Stimulated activated CD8-positive, alpha-beta memory T cell treated with anti-CD3 and anti-CD28 coated beads, Interleukin-7, amount 100 ng/mL, for 4 hours (primary cell): ENCODE measurements around the gene IRGQ.
"Not testable (repeated sequence)": the region's sequence is repeated elsewhere in the genome, so short reads cannot be mapped to it uniquely, and the experiment has no call there.

ENCODE experiments used
- DNase-seq, 2 donors: peaks; one replicate each; pipeline ENCODE4 v3.0.0-alpha.2; 2020; ENCODE audit warnings: low read depth in 2 of 2

Gene IRGQ

DNA sequence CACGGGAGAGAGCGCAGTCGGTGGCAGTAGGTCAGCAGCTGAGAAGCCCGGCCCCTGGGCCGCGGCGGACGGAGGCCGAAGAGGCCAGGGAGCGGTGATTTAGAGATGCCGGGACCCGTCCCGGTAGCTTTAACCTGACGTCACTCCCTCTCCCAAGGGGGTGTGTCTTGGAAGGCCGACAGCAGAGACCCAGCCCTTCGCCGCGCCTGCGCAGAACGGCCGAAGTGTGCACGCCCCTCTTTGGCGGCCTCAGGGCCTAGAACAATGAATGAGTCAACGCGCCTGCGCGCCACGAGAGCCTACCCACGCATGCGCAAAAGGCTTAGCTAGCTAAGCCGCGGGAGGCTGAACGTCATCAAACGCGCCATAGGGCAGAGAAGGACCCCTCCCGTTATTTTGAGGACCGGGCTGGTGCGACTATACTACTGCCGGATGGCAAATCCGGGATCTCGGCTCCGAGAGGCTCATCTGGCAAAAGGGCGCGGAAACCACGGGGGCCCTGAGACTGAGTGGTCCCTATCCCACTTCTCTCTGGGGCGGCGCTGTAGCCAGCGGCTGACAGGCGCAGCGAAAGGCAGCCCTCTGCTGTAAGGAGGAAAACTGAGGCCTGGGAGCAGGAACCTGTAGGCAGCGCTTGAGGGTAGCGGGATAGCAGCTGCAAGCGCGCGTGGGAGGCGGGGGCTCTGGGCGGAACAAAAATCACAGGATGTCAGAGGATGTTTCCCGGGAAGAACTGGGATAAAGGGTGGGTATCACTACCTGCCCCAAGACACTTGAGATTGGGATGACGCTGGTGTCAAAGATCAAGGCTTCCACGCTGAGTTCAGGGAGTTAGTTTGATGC is at the start of gene IRGQ, which contains the start of gene ZNF576:
Gene IRGQ (minus strand): TSS at position 136 of the 843 bp plus-strand sequence. CDS start 796 bp downstream, outside the sequence.
Gene ZNF576 (plus strand): TSS at position 597 of the 843 bp plus-strand sequence. CDS start 514 bp downstream, outside the sequence.
- peak; percentile 100 for DNase-seq

DNA sequence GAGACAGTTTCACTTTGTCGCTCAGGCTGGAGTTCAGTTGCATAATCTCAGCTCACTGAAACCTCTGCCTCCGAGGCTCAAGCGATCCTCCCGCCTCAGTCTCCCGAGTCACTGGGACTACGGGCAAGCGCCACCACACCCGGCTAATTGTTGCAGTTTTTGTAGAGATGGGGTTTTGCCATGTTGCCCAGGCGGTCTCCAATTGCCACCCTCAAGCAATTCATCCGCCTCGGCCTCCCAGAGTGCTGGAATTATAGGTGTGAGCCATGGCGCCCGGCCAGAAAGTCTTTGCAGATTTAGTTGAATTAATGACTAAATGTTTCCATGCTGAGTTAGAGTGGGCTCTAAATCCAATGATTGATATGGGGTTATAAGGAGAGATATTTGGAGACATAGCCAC is 48.2 kb upstream of the IRGQ start:
- DNase-seq, result no peak

DNA sequence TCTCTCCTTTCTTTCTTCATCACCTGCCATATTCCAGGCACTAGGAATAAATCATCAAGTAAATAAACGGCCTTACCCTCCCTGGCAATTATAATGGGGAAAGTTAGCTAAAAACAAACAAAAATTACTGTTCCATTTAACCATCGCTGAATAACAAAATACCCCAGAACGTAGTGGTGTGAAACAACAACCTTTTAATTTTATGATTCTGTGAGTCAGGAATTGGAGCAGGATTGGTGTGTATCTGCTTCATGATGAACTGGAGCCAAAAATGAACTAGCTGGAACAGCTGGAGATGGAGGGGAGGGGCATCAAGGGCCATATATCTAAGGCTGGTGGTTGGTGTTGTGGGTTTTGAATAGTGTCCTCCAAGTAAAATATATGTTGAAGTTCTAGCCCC is 47.4 kb upstream of the IRGQ start:
- DNase-seq, result no peak

- no peak for DNase-seq
These were observed 46.6 kb upstream of the IRGQ start for GRCh38 chr19:43642531-43642930.

DNA sequence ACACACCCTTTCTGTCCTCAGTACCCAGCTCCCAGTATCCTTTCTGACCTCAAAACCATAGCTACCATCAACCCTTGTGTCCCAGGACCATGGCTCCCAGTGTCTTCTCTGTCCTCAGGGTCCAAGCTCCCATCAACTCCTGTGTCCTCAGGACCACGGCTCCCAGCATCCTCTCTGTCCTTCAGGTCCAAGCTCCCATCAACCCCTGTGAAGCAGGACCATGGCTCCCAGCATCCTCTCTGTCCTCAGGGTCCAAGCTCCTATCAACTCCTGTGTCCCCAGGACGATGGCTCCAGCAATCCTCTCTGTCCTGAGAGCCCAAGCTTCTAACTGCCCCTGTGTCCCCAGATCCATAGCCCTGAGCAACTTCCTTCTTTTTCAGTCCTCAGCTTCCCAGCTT is 45.4 kb upstream of the IRGQ start:
- DNase-seq, result no peak

GRCh38 chr19:43640424-43640757 is 44.5 kb upstream of the IRGQ start:
- no peak for DNase-seq

- peak in 1 of 2 donors; percentile 36 for DNase-seq
These were observed 43.8 kb upstream of the IRGQ start, which contains the start of gene CADM4 for GRCh38 chr19:43639519-43640423. Gene CADM4 (minus strand): TSS chr19:43639850. CDS start chr19:43639790, 60 bp downstream.

- no peak for DNase-seq
These were observed 43.1 kb upstream of the IRGQ start for GRCh38 chr19:43638995-43639518.

GRCh38 chr19:43638214-43638994 is 42.5 kb upstream of the IRGQ start:
- DNase-seq, result no peak

DNA sequence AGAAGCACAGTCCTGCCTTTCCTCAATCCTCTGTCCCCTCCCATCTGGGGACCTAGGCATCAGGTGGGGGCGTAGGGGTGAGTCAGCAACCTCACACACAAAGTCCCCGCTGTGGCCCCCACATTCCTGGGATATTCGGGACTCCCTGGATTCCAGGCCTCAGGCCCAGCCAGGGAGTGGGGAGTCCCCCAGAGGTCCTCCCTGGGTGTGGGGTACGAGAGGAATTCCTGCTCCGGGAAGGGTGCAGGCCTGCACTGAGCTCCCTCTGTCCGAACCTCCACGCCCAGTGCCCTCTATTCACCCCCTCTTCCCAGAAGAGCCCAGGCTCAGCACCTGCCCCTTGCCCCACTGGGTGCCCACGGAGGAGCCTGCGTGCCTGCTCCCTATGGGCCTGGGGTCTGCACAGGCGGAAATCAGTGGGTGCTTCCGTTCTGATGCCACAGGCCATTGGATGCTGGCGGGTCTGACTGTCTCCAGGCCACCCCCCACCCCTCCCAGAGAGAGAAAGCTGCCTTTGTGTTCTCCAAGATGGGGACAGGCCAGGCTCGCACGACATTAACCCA is 40.3 kb upstream of the IRGQ start:
- DNase-seq, result no peak

GRCh38 chr19:43635561-43635940 is 39.6 kb upstream of the IRGQ start:
- DNase-seq, result not testable (repeated sequence)

DNA sequence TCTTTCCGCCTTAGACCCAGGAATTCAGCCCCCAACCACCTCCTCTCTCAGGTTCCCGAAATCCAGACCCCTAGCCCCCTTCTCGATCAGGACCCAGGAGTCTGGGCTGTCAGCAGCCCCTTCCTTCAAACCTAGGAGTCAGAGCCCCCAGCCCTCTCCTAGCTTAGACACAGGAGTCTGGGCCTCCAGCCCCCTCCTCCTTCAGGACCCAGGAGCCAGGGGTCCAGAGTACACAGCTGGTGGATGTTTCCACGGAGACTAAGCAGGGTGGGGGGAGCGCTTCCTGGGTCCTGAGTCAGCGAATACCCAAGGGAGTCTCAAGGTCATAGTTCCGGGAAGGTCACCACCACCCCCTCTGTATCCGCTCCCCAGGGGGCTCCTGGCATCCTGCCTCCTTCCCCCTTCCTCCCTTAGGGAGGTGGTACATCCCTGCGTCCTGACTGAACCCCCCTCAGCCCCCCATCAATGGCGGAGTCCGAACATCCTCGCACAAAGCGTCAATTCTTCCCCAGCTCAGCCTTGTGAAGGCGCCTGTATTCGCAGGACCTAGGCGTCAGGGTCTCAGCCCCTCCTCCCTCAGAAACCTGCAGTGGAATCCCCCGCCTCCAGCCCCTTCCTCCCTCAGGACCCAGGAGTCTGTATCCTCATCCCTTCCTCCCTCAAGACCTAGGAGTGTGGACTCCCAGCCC is 39.1 kb upstream of the IRGQ start:
- no peak for DNase-seq

GRCh38 chr19:43634506-43634871 is 38.6 kb upstream of the IRGQ start:
- no peak for DNase-seq

DNA sequence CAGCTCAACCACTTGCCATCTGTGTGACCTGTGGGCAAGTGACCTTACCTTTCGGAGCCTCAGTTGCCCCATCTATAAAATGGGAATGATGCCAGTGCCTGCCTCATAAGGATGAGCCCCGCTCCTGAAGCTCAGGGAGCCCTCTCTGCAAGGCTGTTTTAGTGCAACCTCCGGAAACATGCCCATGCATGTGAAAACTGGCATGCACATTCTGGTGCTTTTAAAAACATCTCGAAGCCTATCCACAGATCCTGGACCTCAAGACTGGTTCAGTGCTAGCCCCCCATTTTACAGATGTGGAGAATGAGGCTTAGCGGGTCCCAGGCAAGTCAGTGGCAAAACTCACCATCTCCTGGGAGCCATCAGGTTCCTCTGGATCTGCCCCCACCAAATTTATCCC is 38.1 kb upstream of the IRGQ start:
- no peak for DNase-seq

GRCh38 chr19:43633520-43633919 is 37.6 kb upstream of the IRGQ start:
- no peak for DNase-seq

DNA sequence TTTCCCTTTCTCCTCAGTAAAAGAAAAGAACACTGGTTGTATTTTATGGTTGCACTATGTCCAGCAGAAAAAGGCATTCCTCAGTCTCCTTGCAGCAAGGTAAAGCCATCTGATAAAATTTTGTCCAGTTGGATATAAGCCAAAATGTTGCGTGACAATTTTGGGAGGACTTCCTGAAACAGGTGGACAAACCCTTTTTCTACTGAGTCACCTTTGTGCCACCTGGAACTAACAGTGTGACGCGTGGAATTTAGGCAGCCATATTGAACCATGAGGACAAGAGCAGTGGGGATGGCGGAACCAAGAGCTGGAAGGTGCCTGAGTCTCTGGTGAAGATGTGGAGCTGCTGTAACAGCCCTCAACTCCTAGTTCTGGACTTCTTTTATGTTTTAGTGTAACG is 35.6 kb upstream of the IRGQ start:
- DNase-seq, result no peak

DNA sequence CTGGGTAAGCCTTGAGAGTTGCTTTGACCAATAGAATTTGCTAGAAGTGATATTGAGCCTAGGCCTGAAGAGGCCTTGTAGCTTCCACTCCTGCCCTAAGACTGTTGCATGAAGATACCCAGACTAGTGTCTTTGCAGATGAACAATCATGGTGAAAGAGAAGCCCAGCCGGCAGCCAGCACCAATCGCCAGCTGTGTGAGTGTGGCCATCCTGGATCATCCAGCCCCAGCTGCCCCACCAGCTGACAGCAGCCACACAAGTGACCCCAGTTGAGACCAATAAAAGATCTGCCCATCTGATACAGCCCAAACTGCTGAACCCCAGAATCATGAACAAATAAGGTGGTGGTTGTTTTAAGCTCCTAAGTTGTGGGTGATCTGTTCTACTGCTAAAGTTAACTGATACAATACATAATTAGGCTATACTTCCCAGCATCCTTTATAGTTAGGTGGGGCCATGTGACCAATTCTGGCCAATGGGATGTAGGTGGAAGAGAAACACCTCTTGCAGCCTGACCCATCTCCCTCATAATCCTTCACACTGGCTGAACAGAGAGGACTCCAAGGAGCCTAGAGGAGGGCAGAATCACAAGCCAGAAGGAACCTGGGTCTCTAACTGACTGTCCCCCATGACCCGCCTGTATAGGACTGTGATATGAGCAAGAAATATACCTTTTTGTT is 32.9 kb upstream of the IRGQ start:
- DNase-seq, result no peak

DNA sequence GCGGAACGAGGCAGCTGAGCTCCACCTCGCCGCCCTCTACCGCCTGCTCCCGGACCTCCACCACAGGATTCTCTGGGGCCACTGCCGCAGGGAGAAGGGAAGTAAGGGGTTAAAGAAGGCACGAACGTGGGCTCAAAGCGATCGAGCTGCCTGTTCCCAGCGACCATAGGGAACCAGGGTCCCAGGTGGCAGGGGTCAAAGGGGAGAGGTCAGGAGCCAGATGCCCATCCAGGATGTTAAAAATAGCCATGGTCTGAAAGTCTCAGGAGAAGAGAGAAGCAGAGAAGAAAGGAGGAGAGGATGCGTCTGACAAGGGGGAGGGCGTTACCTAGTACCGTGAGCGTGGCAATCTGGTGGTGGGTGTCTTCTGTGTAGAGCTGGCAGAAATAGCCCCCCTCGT is 30.9 kb upstream of the IRGQ start:
- DNase-seq, result no peak

DNA sequence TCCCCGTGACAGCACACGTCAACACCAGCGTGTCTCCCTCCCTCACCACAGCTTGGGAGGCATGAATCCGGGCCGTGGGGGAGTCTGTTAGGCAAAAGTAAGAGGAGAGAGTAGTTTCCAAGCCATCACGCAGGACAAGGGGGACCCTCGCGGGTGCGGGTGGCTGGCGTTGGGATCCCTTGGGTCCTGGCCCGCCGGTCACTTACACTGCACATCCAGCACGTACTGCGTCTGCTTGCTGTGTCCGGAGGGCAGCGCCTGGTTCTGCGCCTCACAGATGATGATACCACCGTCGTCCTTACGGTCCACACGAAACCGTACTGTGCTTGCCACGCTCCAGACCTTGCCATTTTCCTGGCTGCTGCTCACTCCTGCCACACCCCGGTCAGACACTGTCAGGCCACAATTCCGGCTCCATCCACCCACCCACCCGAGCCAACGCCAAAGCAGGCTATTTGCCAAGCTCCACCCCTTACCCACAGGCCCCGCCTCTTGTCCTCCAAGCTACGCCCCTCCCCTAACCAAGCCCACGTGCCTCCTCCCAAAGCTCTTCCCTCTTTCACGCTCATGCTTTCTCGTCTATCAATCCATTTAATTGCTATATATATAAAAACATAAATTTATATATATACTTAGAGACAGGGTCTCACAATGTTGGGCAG is 30.1 kb upstream of the IRGQ start:
- DNase-seq, result no peak

DNA sequence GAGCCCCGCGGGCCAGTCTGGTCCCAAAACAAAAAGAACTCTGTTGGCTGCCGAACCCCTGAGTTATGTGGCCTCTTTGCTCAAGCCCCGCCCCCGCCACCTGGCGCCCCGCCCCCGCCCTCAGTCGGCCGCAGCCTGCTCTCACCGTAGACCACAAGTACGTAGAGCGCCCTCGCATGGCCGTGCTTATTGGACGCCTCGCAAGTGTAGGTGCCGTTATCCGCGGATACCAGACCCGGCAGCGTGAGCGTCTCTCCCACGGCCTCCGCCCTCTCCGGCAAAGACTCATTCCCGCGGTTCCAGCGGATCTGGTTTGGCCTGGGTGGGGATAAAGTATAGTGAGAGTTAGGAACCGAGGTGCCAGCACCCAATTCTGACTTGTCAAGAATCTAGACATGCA is 29.0 kb upstream of the IRGQ start:
- DNase-seq, result peak; percentile 74 to 77
